ENCODE results near the gene ATF6.

ATF6 gene

DNA sequence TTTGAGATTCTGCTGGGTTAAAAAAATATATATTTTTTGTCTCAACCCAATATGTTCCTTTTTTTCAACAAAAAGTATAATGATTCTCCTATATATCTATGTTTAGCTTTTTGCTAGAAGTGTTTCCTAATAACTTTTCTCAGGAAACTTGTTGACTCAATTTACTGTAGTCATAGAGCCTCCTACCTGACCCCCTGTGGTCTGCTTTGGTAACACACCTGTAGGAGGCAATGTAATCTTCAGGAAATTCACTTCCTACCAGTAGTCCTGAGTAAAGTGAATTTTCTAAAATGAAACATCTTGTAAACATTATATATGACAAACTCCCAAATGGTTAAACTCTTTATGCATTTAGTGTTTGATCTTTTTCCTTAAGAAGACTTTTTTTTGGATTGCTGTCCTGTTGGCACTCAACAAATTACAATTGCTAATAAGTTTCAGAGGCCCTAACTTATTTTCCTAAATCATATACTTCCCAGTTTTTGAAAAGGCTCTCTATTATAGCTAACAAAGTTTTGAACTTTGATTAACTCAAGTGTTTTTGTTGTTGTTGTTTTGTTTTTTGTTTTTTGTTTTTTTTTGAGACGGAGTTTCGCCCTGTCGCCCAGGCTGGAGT, 139.3 kb downstream of the ATF6 start:
- DNase-seq = no peak

DNA sequence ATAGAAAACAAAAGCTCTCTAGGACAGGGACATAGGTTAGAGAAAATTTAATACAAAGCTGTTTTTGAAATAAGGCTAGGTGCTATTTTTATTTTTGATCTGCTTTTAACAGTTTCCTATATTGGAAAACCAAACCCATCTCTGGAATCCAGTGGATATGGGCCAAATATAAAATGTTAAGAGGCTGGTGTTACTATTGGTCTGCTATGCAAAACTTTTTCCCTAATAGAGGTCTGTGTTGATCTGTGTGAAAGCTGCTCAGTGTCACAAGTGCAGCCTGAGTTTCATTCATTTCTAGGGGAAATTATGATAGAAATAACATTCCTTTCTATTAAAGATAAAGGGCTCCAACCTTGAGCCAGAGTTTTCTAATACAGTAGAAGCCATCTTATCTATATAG, 141.1 kb downstream of the ATF6 start:
- no peak for DNase-seq

DNA sequence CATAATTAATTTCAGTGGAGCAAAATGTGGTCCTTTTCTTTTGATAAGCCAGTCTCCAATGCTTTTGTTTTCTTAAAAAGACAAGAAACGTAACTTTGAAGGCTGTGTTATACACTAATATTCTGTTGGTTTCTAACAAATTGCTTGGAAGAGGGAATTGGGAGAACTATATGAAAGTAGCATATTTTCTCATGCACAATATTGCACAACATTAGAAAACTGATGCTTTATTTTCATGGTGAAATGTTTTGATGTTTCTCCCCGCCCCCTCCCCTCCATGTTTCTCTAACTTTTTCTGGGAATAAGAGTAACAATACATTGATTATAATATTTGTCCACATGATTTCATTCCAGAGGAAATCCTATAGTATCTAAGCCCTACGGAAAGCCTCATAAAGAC, 142.1 kb downstream of the ATF6 start:
- no peak for DNase-seq

DNA sequence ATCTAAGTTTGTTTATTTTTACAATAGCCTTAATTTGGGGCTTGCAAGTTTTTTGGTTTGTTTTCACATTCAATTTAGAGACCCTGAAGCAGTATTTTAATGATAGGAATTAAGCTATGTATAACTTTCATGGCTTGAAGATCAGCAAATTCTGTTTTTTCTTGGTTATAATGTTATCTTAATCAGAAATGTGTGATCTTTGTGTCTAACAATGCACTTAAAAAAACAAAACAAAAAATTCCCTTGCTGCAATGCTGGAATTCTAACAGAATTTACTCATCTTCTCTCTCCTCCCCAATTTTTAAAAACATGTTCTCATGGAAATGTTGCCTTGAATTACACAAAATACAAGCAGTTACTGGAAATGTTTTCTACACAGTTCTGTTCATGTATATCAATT, 144.5 kb downstream of the ATF6 start:
- DNase-seq = no peak

DNA sequence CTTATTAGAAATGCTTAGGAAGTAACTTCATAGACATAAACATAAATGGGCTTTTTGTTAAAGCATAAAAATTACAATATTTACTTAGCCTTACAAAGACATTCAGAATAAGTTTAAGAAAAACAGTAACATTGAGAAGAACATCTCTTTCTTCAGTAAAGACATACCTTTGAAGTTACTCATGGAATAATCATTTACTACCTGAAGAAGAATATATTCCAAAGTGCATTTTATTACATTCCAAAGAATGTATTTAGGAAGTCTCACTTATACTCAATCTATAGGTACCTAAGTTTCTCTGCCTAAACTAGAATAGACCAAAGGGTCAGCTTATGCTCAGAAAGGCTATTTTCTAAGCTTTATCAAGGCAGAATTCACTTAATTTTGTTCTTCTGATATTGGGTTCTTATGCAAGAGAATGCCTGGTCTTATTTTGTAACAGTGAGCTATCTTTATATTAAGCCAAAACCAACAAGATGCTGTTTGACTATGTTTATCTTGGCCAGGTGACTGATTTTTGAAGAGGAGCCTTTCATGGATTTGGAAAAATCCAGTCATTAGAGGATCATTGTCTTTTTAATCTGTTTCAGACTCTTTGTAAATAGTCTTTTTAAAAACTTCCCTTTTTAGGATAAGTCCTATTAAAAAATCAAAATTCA, 147.5 kb downstream of the ATF6 start:
- DNase-seq = no peak

DNA sequence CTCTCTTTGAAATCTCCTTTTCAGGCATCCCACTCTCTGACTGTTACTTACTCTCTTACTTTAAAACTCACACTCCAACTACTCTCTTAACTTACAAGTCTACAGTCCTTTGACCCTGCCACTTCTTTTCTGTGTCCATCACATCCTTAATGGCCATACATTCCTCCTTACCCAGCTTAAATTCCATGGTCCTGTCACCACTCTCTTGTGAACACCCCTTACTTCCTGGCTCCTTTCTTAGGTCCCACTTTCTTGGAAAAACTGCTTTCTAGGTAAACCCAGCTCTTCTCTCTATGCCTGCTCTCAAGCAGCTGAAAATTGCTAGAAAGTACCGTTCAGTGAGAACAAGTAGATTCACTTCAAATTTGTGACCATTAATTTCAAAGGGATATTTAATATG, 148.5 kb downstream of the ATF6 start:
- no peak for DNase-seq

DNA sequence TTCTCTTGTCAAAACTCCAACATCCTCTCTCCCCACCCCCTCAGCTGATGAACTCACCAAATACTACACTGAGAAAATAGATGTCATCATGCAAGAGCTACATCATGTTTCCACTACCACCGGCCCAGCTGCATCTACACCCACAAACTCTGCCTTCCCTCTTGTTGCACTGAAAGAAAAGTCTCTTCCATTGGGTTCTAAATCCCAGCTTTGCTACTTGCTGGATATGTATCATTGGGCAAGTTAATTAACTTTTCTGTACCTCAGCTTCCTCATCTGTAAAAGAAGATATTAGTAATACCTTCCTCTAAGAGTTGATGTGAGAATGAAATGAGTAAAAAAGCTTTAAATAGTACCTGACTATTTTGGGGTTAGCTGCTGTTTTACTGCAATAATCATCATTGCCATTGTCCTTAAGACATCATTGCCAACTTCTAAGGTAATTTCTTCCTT, 149.0 kb downstream of the ATF6 start:
- DNase-seq = no peak

DNA sequence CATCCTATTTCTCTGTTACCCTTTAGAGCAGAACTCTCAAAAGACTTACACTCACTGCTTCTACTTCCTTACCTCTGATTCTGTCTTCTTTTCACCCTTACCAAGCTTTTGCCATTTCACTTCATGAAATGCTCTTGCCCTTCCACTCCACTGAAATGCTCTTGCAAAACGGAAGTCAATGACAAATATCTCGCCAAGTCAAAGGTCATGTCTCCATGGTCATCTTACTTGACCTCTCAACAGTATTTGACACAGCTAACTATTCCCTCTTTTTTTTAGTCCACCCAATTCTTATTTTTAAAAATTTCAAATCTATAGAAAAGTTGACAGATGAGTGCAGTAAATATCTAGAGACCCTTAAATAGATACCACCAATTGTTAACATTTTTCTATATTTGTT, 149.9 kb downstream of the ATF6 start:
- no peak for DNase-seq

DNA sequence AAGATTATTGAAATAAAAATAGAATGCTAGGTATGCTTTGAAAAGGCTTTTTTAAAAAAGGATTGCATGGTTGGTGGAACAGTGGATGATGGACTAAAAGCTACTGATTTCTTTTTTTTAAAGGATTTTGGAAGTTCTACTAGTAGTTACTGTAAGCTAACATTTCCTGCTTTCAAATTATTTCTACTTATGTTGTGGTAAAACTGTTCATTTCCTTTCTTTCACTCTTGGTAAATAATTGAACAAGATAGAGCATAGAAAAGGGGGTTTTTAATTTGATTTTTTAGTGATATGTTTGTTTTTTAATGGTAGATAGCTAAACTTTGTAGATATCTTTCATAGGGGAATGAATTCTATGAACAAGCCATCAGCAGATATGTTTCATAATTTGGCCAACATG, 153.1 kb downstream of the ATF6 start:
- no peak for DNase-seq

DNA sequence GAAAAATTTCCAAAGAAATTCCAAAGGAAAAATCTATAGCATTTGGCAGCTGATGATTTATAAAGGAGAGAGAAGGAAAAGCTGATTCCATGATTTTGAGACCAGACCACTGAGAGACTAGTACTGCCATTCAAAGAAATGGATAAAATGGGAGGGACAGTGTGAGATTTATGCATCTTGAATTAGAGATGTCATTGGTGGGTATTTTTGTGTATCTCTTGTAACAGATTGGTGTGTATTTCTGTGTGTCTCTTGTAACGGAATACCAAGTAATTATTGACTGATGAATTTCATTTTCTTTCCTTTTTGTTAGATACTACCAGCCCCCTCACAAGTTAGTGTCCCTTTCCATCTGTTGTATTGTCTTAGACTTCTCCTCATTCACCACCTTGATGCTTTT, 155.4 kb downstream of the ATF6 start:
- DNase-seq = no peak

DNA sequence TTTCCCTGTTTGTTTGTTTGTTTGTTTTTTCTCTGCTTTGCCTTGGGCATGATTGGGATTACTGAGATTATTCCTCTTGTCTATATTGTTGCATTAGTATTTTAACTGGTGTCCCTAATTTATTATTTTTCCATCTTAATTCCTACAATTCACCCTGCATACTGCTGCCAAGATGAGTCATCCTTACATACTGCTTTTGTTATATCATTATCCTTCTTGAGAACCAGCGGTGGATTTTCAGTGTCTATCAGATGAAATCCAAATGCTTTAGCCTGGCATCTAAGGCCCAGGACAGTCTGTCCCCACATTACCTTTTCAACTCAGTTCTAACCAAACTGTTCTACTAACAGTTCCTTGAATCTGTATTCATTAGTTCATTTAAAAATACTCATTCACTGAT, 155.9 kb downstream of the ATF6 start:
- DNase-seq = no peak

DNA sequence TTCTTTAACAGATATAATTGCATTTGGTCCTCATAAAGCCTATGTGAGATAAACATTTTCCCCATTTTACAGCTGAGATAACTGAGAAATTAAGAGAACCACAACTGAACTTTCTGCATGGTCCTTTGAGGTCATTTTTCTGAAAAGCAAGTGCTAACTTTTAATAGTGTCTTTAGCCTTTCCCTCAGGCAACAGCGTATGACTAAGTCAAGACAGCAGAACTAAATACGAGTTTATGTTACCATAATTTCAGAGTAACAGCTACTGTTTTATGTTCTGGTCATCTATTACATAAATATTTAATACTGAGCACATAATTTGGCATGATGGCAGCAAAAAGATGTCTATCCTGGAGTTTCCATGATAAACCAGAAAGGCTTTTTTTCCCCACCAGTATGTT, 161.9 kb downstream of the ATF6 start:
- DNase-seq = no peak

DNA sequence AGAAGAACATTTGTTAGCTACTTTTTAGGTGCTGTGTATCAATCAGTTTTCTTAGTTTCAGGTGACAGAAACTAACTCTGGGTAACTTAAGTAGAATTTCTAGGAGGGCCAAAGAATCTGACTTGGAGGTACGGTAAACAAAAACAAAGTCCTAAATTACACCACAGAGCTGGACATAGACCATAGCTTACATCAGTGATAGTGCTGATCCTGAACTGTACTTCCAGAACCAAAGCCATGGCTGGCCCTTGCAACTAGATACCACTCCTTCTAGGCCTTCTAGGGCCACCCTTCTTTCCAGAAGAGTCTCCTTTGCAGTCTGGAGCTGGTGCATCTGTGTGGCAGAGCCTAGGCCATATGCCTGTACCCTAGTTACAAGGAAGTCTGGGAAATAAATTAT, 163.0 kb downstream of the ATF6 start:
- no peak for DNase-seq

DNA sequence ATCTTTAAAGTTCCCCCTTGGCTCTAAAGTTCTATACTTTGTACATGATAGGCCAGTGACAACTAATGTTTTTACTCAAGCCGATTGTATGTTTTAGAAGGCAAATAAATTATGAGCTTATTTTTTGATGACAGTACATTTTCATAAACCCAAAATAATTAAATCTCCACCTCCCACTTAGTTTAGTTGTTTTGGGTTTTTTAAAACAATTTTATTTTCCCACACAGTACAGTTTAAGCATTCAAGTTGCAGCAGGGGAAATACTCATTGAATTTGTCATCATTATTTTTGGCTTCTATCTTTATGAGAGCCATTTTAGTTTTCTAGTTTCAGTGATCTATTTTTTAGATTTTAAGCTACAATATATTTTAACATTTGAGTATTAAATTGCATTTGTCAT, 163.9 kb downstream of the ATF6 start:
- no peak for DNase-seq

DNA sequence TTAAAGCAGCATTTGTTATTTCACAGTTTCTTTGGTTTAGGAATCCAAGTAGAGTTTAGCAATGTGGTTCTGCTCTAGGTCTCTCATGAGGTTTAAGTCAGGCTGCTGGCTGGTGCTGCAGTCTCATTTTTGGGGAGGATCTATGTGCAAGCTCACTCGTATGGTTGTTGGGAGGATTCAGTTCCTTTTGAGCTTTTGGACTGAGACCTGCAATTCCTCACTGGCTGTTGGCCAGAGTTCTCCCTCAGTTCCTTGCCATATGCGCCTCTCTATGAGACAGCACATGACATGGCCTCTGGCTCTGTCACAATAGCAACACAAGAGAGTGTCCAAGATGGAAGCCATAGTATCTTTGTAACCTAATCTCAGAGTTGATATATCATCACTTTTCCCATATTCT, 166.5 kb downstream of the ATF6 start:
- no peak for DNase-seq

DNA sequence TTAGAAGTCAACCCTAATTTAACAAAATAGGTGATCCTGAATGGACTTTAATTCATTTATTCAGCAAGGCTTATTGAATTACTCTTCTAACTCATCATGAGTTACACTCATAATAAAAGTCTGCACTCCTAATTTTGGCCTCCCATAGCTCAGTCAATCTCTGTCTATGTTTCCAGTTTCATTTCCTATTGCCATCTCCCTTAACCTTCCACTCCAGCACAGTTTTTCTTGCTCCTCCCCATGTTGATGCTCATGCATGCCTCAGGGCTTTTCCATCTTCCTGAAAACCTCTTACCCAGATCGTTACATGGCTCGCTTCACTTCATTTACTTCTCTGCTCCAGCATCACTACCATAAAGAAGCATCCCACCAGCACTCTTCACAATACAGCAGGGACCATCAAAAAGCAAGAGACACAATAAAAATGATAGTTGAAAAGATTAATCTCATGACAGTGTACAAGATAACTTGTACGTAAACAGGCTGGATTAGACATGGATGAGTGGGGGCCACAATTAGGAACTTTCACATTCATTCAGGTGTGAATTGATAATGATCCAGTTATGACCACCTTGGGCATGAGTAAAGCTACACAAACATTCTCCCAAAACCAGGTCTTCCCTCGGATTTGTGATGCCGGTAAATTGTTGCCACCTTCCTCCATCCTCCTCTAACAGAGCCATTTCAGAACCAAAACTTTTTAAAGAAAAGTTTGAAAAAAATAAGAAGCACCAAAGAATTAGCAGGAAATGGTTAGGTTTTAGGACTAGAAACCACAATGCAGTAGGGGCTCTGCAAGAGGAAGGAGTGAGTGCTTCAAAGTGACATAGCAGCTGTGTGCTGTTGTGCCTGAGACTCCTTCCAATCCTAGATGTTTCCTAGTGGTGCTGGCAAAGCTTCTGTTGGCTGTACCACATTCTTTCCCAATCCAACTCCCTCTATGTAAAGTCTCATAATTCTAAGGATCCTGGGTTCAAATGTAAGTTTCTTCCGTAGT, 167.8 kb downstream of the ATF6 start:
- DNase-seq = no peak

DNA sequence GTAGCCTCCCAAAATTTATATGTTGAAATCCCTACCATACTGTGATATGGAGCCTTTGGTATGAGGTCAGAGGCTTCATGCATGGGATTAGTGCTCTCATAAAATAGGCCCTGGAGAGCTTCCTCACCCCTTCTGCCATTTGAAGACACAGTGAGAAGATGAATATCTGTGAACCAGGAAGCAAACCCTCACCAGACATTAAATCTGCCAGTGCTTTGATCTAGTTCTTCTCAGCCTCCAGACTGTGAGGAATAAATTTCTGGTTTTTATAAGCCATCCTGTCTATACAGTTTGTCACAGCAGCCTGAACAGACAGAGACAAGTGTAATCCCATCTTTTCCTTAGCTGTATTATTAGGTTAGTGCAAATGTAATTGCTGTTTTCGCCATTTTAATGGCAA, 169.1 kb downstream of the ATF6 start:
- no peak for DNase-seq

DNA sequence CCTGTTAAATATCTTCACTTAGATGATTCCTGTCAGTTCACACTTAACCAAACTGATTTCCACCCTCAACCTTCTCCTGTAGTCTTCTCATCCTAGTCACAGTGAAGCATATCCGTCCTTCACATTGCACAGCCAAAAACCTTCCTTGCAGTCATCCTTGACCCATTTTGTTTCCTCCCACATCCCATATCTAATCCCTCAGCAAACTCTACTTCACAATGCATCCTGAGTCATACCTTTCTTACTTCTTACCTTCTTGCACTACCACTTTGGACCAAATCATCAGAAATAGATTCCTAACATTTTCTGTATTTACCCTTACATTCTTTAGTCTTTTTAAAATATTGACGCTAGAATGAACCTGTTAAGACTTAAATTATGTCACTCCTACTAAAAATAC, 170.7 kb downstream of the ATF6 start:
- DNase-seq = no peak

DNA sequence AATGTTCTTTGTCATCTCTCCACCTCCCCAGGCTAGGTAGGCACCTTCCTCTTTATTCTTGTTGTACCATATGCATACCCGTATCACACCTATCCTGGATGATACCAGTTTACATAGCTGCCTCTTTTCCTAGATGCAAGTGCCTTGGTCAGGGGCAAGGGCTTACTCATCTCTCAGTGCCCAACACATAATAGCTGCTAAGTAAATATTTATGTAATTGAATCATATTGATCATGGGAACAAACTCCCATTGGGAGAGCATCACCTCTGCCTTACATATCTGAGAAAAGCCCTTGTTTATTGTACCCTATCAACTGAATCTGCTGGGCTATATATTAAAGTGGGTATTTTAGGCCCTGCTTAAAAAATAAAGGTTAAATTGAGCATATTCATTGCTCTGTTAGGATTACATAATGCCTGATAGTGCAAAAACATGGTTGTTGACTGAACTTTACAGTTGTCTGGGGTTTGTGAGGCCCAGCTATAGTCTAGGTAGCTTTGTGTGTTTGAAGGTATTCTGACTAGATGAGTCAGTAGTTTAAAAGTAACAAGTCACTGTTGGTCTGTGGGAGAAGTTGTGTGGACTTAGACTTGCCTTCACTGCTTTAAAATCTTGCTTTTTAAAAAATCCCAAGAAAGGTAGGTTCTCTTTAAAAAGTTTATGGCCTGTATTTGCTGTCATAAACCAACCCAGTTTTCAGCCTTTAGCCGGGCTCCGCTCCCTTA, 174.9 kb downstream of the ATF6 start:
- no peak for DNase-seq

DNA sequence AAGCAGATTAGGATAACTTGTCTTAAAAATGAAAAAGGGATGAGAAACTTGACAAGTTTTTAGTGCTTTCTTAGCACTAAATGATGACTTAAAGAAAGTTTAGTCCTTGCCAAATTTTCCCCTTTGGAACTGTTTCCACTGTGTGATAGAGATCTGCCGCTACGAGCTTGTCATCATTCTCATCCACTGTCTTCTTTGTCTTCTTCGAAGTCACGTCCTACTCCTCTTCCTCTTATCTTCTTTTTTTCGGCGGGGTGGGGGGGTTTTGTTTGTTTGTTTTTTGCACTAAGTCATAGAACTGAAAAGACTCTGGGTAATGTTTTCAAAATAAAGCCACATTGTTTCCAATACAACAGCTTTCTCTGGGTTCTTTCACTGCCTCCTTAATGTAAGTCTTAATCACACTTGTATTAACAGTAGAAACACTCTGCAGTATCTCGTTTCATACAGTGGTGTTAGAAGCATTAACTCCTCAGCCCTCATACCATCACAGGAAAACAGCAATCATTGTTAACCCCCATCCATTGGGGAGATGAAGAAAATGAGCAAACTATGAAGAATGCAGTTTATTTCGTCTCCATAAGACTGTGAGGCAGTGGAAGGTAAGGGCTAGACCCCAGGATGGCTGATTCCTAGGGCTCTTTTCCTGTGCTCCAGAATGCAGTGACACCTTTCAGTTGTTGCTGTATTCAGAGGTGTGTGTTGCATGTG, 175.8 kb downstream of the ATF6 start:
- no peak for DNase-seq

DNA sequence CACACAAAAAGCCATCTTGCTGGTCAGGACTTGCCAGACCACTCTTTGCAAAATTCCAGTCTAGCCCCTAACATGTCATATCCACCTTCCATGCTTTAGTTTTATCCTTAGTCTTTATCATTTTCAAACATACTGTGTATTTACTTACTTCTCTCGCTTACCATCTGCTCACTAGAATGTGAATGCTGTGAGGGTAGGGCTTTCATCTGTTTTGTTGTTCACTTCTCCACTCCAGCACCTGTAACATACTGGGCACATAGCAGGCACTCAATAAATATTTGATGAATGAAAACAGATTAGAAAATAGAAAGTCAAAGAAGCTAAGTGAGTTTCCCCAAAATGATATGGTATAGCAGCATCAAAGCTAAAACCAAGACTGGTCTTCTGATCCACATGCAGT, 177.6 kb downstream of the ATF6 start:
- no peak for DNase-seq

DNA sequence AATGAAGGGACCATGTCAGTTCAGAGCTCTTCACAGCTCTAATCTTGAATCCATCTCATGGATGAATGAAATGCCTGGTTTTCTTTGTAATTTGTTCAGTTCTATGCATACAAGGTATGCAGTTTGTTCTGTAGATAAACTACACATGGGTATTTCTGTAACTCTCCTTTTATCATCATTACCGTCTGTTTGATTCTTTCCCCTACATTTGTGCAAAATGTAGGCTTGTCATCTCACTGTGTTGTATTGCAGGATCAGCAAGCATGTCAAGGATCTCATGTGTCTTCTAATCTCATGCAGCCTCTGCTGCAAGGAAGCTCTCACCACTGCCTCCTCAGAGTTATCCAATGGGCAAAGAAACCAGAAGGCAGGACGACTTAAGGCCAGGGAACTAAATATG, 178.3 kb downstream of the ATF6 start:
- DNase-seq = no peak

Measured in hippocampal formation (tissue), 2 donors.